ENCODE results near the gene OR10V1. TPM values are rescaled to one million over a fixed set of nuclear protein-coding genes. Genes with fewer than 3 reads are reported as not detected.

The OR10V1 gene
- total and polyA plus RNA-seq, 9 of the 15 experiments (the other 6 are each of a cell fraction or from before 2014, with no cell fraction given): not detected

- TF ChIP-seq TEAD4 (IDR thresholded peaks at IDR 0.05; ENCODE audit: low read length): peak; percentile 78
- no peak for TF ChIP-seq TEAD4 (CRISPR knock-in tag; IDR thresholded peaks at IDR 0.05; ENCODE audit: borderline replicate concordance)
- TF ChIP-seq FUS (optimal IDR thresholded peaks at IDR 0.05; ENCODE audit: low read depth, low read length): no peak
- peak; percentile 52; the same call in 1 of the 2 replicates for TF ChIP-seq CXXC5 (CRISPR knock-in tag; IDR thresholded peaks at IDR 0.05)
- TF ChIP-seq TFAM (CRISPR knock-in tag; conservative IDR thresholded peaks at IDR 0.05): no peak
- TF ChIP-seq NCOR1 (IDR thresholded peaks at IDR 0.05): peak; percentile 32
- no peak for TF ChIP-seq MEF2A (IDR thresholded peaks at IDR 0.05; ENCODE audit: control insufficient read depth, low read depth, low read length)
- no peak for TF ChIP-seq YY1 (IDR thresholded peaks at IDR 0.05; ENCODE audit: borderline replicate concordance in 1 of 3, control insufficient read depth in 1 of 3, extremely low read depth in 1 of 3, insufficient read depth in 3 of 3, insufficient read length in 1 of 3, insufficient replicate concordance in 2 of 3, low read depth in 1 of 3, low read length in 2 of 3)
- no peak for TF ChIP-seq E2F5 (CRISPR knock-in tag; IDR thresholded peaks at IDR 0.05)
- TF ChIP-seq CAMTA2 (CRISPR knock-in tag; conservative IDR thresholded peaks at IDR 0.05): no peak
- TF ChIP-seq PKNOX1 (IDR thresholded peaks at IDR 0.05): peak; percentile 28; the same call in 1 of the 2 replicates
- no peak for TF ChIP-seq MCM3 (IDR thresholded peaks at IDR 0.05)
- TF ChIP-seq ZNF75A (CRISPR knock-in tag; IDR thresholded peaks at IDR 0.05): no peak
- TF ChIP-seq SMAD2 (IDR thresholded peaks at IDR 0.05; ENCODE audit: low read depth, low read length): no peak
- TF ChIP-seq ARID3A (IDR thresholded peaks at IDR 0.05; ENCODE audit: borderline replicate concordance, low read depth, low read length): no peak
- no peak for TF ChIP-seq HES1 (IDR thresholded peaks at IDR 0.05; ENCODE audit: low read depth)
- TF ChIP-seq ZNF3 (CRISPR knock-in tag; IDR thresholded peaks at IDR 0.05): no peak
- no peak for TF ChIP-seq RNF219 (CRISPR knock-in tag; IDR thresholded peaks at IDR 0.05)
- no peak for TF ChIP-seq PML (IDR thresholded peaks at IDR 0.05; ENCODE audit: low read length)
- no peak for TF ChIP-seq PHF21A (IDR thresholded peaks at IDR 0.05; ENCODE audit: borderline replicate concordance, low read depth)
- peak; percentile 63 for TF ChIP-seq TAL1 (IDR thresholded peaks at IDR 0.05)
These were observed 2.4 kb upstream of the OR10V1 start (continued) for GRCh38 chr11:59716051-59716450.
